ENCODE results near the gene NPC1.

- TF ChIP-seq, protein P1, sequence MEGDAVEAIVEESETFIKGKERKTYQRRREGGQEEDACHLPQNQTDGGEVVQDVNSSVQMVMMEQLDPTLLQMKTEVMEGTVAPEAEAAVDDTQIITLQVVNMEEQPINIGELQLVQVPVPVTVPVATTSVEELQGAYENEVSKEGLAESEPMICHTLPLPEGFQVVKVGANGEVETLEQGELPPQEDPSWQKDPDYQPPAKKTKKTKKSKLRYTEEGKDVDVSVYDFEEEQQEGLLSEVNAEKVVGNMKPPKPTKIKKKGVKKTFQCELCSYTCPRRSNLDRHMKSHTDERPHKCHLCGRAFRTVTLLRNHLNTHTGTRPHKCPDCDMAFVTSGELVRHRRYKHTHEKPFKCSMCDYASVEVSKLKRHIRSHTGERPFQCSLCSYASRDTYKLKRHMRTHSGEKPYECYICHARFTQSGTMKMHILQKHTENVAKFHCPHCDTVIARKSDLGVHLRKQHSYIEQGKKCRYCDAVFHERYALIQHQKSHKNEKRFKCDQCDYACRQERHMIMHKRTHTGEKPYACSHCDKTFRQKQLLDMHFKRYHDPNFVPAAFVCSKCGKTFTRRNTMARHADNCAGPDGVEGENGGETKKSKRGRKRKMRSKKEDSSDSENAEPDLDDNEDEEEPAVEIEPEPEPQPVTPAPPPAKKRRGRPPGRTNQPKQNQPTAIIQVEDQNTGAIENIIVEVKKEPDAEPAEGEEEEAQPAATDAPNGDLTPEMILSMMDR (IDR thresholded peaks at IDR 0.05 in 4 of 5, conservative IDR thresholded peaks at IDR 0.05 in 1 of 5): no peak
- TF ChIP-seq POLR2A (IDR thresholded peaks at IDR 0.05): no peak
Measured at GRCh38 chr18:23521271-23521670, 65.0 kb downstream of the NPC1 start.
